Measurements from ENCODE around the gene SLC22A6.

Gene SLC22A6

DNA sequence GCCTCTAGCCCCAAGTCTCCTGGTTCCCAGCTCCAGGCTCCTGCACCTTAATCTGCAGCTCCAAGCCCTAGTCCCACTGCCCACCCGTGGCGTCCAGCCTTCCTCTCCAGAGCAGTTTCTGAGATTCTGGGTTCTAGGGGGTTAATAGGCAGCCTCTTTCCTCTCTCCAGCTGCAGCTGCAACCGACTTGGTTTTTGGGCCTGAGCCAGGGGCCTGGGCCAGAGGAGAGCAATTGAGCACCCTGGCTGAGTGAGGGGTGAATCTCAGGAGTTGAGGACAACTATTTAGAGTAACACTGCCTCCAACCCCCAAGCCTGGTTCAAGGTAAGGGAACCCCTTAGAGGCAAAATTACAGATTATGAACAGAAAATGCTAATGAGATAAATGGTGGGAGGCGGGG is 54.6 kb downstream of the SLC22A6 start:
- Histone ChIP-seq H3K4me3 (replicated peaks; ENCODE audit: insufficient read depth, low read length) (no peak overlapping the region), H3K27me3 (ENCODE audit: insufficient read depth, poor library complexity, severe bottlenecking) (peaks cover 45% of the 10 kb centered on the region), H3K27ac (replicated peaks) (no peak overlapping the region)
- no peak for TF ChIP-seq SPI1 (IDR thresholded peaks at IDR 0.05; ENCODE audit: borderline replicate concordance, low read depth)
- TF ChIP-seq, protein P1, sequence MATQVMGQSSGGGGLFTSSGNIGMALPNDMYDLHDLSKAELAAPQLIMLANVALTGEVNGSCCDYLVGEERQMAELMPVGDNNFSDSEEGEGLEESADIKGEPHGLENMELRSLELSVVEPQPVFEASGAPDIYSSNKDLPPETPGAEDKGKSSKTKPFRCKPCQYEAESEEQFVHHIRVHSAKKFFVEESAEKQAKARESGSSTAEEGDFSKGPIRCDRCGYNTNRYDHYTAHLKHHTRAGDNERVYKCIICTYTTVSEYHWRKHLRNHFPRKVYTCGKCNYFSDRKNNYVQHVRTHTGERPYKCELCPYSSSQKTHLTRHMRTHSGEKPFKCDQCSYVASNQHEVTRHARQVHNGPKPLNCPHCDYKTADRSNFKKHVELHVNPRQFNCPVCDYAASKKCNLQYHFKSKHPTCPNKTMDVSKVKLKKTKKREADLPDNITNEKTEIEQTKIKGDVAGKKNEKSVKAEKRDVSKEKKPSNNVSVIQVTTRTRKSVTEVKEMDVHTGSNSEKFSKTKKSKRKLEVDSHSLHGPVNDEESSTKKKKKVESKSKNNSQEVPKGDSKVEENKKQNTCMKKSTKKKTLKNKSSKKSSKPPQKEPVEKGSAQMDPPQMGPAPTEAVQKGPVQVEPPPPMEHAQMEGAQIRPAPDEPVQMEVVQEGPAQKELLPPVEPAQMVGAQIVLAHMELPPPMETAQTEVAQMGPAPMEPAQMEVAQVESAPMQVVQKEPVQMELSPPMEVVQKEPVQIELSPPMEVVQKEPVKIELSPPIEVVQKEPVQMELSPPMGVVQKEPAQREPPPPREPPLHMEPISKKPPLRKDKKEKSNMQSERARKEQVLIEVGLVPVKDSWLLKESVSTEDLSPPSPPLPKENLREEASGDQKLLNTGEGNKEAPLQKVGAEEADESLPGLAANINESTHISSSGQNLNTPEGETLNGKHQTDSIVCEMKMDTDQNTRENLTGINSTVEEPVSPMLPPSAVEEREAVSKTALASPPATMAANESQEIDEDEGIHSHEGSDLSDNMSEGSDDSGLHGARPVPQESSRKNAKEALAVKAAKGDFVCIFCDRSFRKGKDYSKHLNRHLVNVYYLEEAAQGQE (IDR thresholded peaks at IDR 0.05; ENCODE audit: insufficient replicate concordance, low read depth): no peak
- no peak for TF ChIP-seq POLR2AphosphoS5 (IDR thresholded peaks at IDR 0.05; ENCODE audit: low read depth)
- TF ChIP-seq, protein P2, sequence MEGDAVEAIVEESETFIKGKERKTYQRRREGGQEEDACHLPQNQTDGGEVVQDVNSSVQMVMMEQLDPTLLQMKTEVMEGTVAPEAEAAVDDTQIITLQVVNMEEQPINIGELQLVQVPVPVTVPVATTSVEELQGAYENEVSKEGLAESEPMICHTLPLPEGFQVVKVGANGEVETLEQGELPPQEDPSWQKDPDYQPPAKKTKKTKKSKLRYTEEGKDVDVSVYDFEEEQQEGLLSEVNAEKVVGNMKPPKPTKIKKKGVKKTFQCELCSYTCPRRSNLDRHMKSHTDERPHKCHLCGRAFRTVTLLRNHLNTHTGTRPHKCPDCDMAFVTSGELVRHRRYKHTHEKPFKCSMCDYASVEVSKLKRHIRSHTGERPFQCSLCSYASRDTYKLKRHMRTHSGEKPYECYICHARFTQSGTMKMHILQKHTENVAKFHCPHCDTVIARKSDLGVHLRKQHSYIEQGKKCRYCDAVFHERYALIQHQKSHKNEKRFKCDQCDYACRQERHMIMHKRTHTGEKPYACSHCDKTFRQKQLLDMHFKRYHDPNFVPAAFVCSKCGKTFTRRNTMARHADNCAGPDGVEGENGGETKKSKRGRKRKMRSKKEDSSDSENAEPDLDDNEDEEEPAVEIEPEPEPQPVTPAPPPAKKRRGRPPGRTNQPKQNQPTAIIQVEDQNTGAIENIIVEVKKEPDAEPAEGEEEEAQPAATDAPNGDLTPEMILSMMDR (IDR thresholded peaks at IDR 0.05; ENCODE audit: insufficient read depth, low read length): no peak
- no peak for TF ChIP-seq GABPA (IDR thresholded peaks at IDR 0.05; ENCODE audit: low read depth)
- no peak for DNase-seq (ENCODE audit: low read depth in 1 of 2, low spot score in 1 of 2)

DNA sequence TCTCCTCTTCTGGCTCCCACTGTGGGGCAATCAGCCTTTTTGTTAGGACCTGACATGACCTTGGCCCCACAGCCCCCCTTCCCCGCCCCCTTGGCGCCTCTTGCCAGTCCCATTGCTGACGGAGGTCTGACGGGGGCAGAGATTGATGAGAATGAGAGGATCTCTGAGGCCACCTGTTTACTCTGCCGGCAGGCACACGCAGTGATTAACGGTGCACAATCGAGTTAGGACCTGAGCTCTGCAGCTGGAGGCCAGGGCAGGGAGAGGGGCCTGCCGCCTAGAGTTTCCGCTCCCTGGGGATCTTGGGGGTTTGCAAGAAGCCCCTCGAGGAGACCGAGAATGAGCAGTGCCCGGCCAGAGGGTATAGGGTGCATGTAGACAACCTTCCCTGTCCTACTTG is 56.8 kb downstream of the SLC22A6 start:
- TF ChIP-seq, protein P2 (IDR thresholded peaks at IDR 0.05; ENCODE audit: insufficient read depth, low read length): no peak
- no peak for TF ChIP-seq GABPA (IDR thresholded peaks at IDR 0.05; ENCODE audit: low read depth)
- TF ChIP-seq, protein P1 (IDR thresholded peaks at IDR 0.05; ENCODE audit: insufficient replicate concordance, low read depth): no peak
- no peak for TF ChIP-seq SPI1 (IDR thresholded peaks at IDR 0.05; ENCODE audit: borderline replicate concordance, low read depth)
- H3K27me3 ChIP-seq (ENCODE audit: insufficient read depth, poor library complexity, severe bottlenecking): peaks cover 63% of the 10 kb centered on the region
- H3K27ac ChIP-seq (replicated peaks): no peak overlapping the region
- DNase-seq (ENCODE audit: low read depth in 1 of 2, low spot score in 1 of 2): no peak
- no peak overlapping the region for H3K4me3 ChIP-seq (replicated peaks; ENCODE audit: insufficient read depth, low read length)

DNA sequence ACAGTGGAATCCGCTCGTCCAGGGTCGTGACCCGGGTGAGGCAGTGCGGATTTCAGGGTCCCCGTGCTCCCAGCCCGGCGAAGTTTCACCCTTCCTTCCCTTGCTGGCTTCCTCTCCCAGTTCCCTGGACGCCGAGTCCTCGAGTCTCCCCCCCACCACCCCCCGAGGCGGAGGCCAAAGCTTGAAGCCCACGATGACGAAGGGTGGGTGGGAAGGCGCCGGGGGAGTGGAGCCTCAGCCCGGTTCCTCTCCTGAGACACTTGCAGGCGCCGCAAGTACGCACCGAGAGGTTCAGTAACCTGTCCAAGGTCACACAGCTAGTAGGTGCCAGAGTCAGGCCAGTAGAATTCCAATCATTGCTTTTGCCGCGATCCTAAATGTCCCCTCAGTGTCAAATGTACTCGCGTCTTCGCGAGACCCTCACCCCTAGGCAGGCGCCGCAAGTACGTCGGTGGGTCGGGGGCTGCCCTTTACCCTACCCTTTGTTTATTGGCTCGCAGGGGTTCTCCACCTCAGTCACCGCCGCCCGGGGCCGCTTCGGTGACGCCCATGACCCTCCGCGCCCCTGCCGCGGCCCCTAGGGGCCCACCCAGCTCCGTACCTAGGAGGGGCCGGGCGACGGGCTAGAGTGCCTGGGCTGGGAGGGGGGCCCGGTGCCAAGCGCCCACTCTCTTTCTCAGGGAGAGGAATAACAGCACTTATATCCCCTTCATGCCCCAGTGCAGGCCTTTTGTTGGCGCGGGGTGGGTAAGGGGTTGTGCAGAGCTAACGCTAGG is 57.9 kb downstream of the SLC22A6 start:
- Histone ChIP-seq H3K4me3 (replicated peaks; ENCODE audit: insufficient read depth, low read length) (no peak overlapping the region), H3K27me3 (ENCODE audit: insufficient read depth, poor library complexity, severe bottlenecking) (peaks cover 74% of the 10 kb centered on the region), H3K27ac (replicated peaks) (no peak overlapping the region)
- TF ChIP-seq, protein P2 (IDR thresholded peaks at IDR 0.05; ENCODE audit: insufficient read depth, low read length): no peak
- no peak for TF ChIP-seq GABPA (IDR thresholded peaks at IDR 0.05; ENCODE audit: low read depth)
- no peak for TF ChIP-seq POLR2AphosphoS5 (IDR thresholded peaks at IDR 0.05; ENCODE audit: low read depth)
- no peak for TF ChIP-seq SPI1 (IDR thresholded peaks at IDR 0.05; ENCODE audit: borderline replicate concordance, low read depth)
- TF ChIP-seq, protein P1 (IDR thresholded peaks at IDR 0.05; ENCODE audit: insufficient replicate concordance, low read depth): no peak
- no peak for DNase-seq (ENCODE audit: low read depth in 1 of 2, low spot score in 1 of 2)

Data from HL-60 (cell line).